Mucosa of descending colon (tissue), 3 donors: ENCODE results near the gene PKIB. TPM values are rescaled to one million over a fixed set of nuclear protein-coding genes. Genes with fewer than 3 reads are reported as not detected.

Experiments used
- ATAC-seq: fragments of 200-7000 bp; cut with Tn5 transposase; one replicate; pipeline ENCODE4 v1.9.1; 2020; ENCODE audit warnings: mild to moderate bottlenecking, moderate library complexity
- DNase-seq, 3 donors: peaks; one replicate each; pipeline ENCODE4 v3.0.0-alpha.2; 2020
- H3K36me3 ChIP-seq: fragments of 200-600 bp; one replicate; pipeline ENCODE4 v1.8.0; 2021; ENCODE audit warnings: low read depth, mild to moderate bottlenecking
- H3K4me1 ChIP-seq: fragments of 200-600 bp; one replicate; pipeline ENCODE4 v1.8.0; 2021; ENCODE audit warnings: low read depth, mild to moderate bottlenecking
- H3K4me3 ChIP-seq: fragments of 200-600 bp; one replicate; pipeline ENCODE4 v1.8.0; 2021; ENCODE audit warnings: mild to moderate bottlenecking
- H3K9me3 ChIP-seq: fragments of 200-600 bp; one replicate; pipeline ENCODE4 v1.8.0; 2021; ENCODE audit warnings: mild to moderate bottlenecking
- CTCF ChIP-seq: fragments of 200-600 bp; IDR thresholded peaks from one replicate; pipeline ENCODE4 v1.8.0; 2022; ENCODE audit warnings: antibody characterized with exemption, mild to moderate bottlenecking
- intact Hi-C, 2 donors: fragments of 100-400 bp; cut with DNase I in 1 of 2; cut with micrococcal nuclease in 1 of 2; formaldehyde crosslinking; loops; one replicate each; pipeline versions ENCODE4 v1.11.0 to v1.11.1; 2022; cut with DNase I, micrococcal nuclease
- total RNA-seq, 3 donors: library from RNA; stranded (reverse); fragmentation: NEBNext Ultra II Directional in 2 of 3; extraction: Animal tissue kit (Norgen Biotek cat#: 25700) in 2 of 3; gene quantifications; one replicate each; pipeline versions ENCODE4 v1.2.1 to v1.2.4, GENCODE V29; 2021 to 2023
- donor health status: DM: no; HTN: no; CAD: no; lungs with moderate emphysema.
- donor health status: DM: no; HTN: no; CAD: no.
- donor health status: DM: no; HTN: yes; CAD: no.

The PKIB gene
- total RNA-seq, 3 donors from 2014 or later = 75.1 to 214 (median 122) TPM

GRCh38 chr6:122710908-122711635 is 100.9 kb downstream of the PKIB start:
- no peak for TF ChIP-seq CTCF
- no peak overlapping the region for H3K4me3 ChIP-seq
- H3K4me1 ChIP-seq = no peaks in the 10 kb centered on the region
- intact Hi-C loops = no loop called here
- H3K9me3 ChIP-seq = no peaks in the 10 kb centered on the region
- ATAC-seq (no peak), DNase-seq (no peak)
- no peaks in the 10 kb centered on the region for H3K36me3 ChIP-seq

GRCh38 chr6:122712093-122712447 is 101.9 kb downstream of the PKIB start:
- DNase-seq = no peak
- H3K9me3 ChIP-seq = no peaks in the 10 kb centered on the region
- intact Hi-C loops = no loop called here
- no peaks in the 10 kb centered on the region for H3K36me3 ChIP-seq
- TF ChIP-seq CTCF = no peak
- no peak overlapping the region for H3K4me3 ChIP-seq
- ATAC-seq = no peak
- no peaks in the 10 kb centered on the region for H3K4me1 ChIP-seq

- no peak for TF ChIP-seq CTCF
- DNase-seq = no peak
- no peaks in the 10 kb centered on the region for H3K9me3 ChIP-seq
- H3K36me3 ChIP-seq = no peaks in the 10 kb centered on the region
- no peaks in the 10 kb centered on the region for H3K4me1 ChIP-seq
- no peak overlapping the region for H3K4me3 ChIP-seq
- intact Hi-C loops = no loop called here
- ATAC-seq = no peak
Measured at GRCh38 chr6:122712448-122713137, 102.4 kb downstream of the PKIB start.

GRCh38 chr6:122713138-122713537 is 102.9 kb downstream of the PKIB start:
- no peak for TF ChIP-seq CTCF
- ATAC-seq (no peak), DNase-seq (no peak)
- H3K36me3 ChIP-seq = no peaks in the 10 kb centered on the region
- no peak overlapping the region for H3K4me3 ChIP-seq
- intact Hi-C loops = no loop called here
- no peaks in the 10 kb centered on the region for H3K9me3 ChIP-seq
- no peaks in the 10 kb centered on the region for H3K4me1 ChIP-seq

GRCh38 chr6:122714059-122714458 is 103.9 kb downstream of the PKIB start:
- intact Hi-C loops = no loop called here
- ATAC-seq (no peak), DNase-seq (no peak)
- Histone ChIP-seq H3K4me3 (no peak overlapping the region), H3K36me3 (no peaks in the 10 kb centered on the region), H3K9me3 (no peaks in the 10 kb centered on the region), H3K4me1 (no peaks in the 10 kb centered on the region)
- TF ChIP-seq CTCF = no peak
